ENCODE results near the gene WDR91.
A peak's percentile ranks its signal among the peaks of the same experiment; 100 is the strongest.
"Not testable (repeated sequence)": the region's sequence is repeated elsewhere in the genome, so short reads cannot be mapped to it uniquely, and the experiment has no call there.

The WDR91 gene

GRCh38 chr7:135178364-135178763 lies 33.0 kb downstream of the WDR91 start:
- no peak for DNase-seq

- no peak for DNase-seq
These were observed 34.2 kb downstream of the WDR91 start for GRCh38 chr7:135177028-135177696.

GRCh38 chr7:135175931-135176330 lies 35.4 kb downstream of the WDR91 start:
- DNase-seq: no peak

- no peak for DNase-seq
These were observed 36.4 kb downstream of the WDR91 start for GRCh38 chr7:135174941-135175340.

- DNase-seq: not testable (repeated sequence)
These were observed 37.4 kb downstream of the WDR91 start for GRCh38 chr7:135173916-135174315.

- peak in 1 of 2 donors; percentile 19 for DNase-seq
These were observed 39.6 kb downstream of the WDR91 start for GRCh38 chr7:135171581-135172291.

- DNase-seq: not testable (repeated sequence)
These were observed 40.3 kb downstream of the WDR91 start for GRCh38 chr7:135170998-135171481.

GRCh38 chr7:135170274-135170997 lies 40.9 kb downstream of the WDR91 start, which contains the start of gene CYREN:
TSS of gene CYREN (minus strand) at chr7:135170707. CDS start at chr7:135168922, 1,785 bp downstream.
- peak; percentile 95 to 97 for DNase-seq

- DNase-seq: peak; percentile 46 to 60
These were observed 41.4 kb downstream of the WDR91 start for GRCh38 chr7:135169964-135170273.

GRCh38 chr7:135169141-135169963 lies 42.0 kb downstream of the WDR91 start:
- DNase-seq: peak; percentile 60 to 62

- no peak for DNase-seq
These were observed 42.7 kb downstream of the WDR91 start for GRCh38 chr7:135168489-135169140.

GRCh38 chr7:135168001-135168400 lies 43.3 kb downstream of the WDR91 start:
- peak; percentile 67 to 76 for DNase-seq

GRCh38 chr7:135167365-135167917 lies 43.9 kb downstream of the WDR91 start:
- no peak for DNase-seq

GRCh38 chr7:135166338-135166990 lies 44.9 kb downstream of the WDR91 start:
- no peak for DNase-seq

- no peak for DNase-seq
These were observed 45.5 kb downstream of the WDR91 start for GRCh38 chr7:135165862-135166261.

- no peak for DNase-seq
These were observed 46.8 kb downstream of the WDR91 start for GRCh38 chr7:135164357-135165061.

- DNase-seq: no peak
These were observed 48.8 kb downstream of the WDR91 start for GRCh38 chr7:135162382-135163001.

- DNase-seq: no peak
These were observed 49.7 kb downstream of the WDR91 start for GRCh38 chr7:135161669-135162068.

- peak; percentile 40 to 53 for DNase-seq
These were observed 50.3 kb downstream of the WDR91 start for GRCh38 chr7:135160858-135161653.
